OCI-LY1 (cell line): ENCODE measurements around the gene CACNA2D3.

Experiments used
- H2AFZ ChIP-seq: fragments of 200-600 bp; sonication (generic), shearing (Covaris generic); 2 replicates; pipeline ENCODE4 v1.6.0; 2014; ENCODE audit warnings: antibody characterized with exemption, mild to moderate bottlenecking, low read length
- H3F3A ChIP-seq: fragments of 200-600 bp; sonication (generic), shearing (Covaris generic); 2 replicates; pipeline ENCODE4 v1.6.0; 2014; ENCODE audit warnings: mild to moderate bottlenecking, antibody characterized with exemption, low read length, moderate library complexity; ENCODE audit not compliant: insufficient read depth
- H3K27ac ChIP-seq: fragments of 200-600 bp; sonication (generic); 2 replicates; pipeline ENCODE4 v1.5.1; 2014; ENCODE audit warnings: low read length, mixed run types, mild to moderate bottlenecking, low read depth; ENCODE audit not compliant: poor library complexity, severe bottlenecking
- H3K27me3 ChIP-seq: fragments of 200-600 bp; sonication (generic); 2 replicates; pipeline ENCODE4 v1.6.0; 2014; ENCODE audit warnings: antibody characterized with exemption, mild to moderate bottlenecking, low read length, moderate library complexity; ENCODE audit not compliant: insufficient read depth
- H3K36me3 ChIP-seq: fragments of 200-600 bp; sonication (generic); 2 replicates; pipeline ENCODE4 v1.6.1; 2014; ENCODE audit warnings: mild to moderate bottlenecking, antibody characterized with exemption, low read length, moderate library complexity, mixed read lengths; ENCODE audit not compliant: insufficient read depth
- H3K4me1 ChIP-seq: fragments of 200-600 bp; sonication (generic); 2 replicates; pipeline ENCODE4 v1.5.1; 2014; ENCODE audit warnings: mild to moderate bottlenecking, low read length, moderate library complexity; ENCODE audit not compliant: insufficient read depth, severe bottlenecking
- H3K4me2 ChIP-seq: fragments of 200-600 bp; sonication (generic), shearing (Covaris generic); 2 replicates; pipeline ENCODE4 v1.6.1; 2014; ENCODE audit warnings: low read length
- H3K4me3 ChIP-seq: fragments of 200-600 bp; sonication (generic); 2 replicates; pipeline ENCODE4 v1.5.1; 2014; ENCODE audit warnings: low read length, low read depth, mild to moderate bottlenecking, mixed read lengths; ENCODE audit not compliant: poor library complexity, severe bottlenecking
- H3K79me2 ChIP-seq: fragments of 200-600 bp; shearing (Covaris generic); 2 replicates; pipeline ENCODE4 v1.6.1; 2016; ENCODE audit warnings: mixed run types, low read length, mixed read lengths; ENCODE audit not compliant: insufficient read depth
- H3K9ac ChIP-seq: fragments of 200-600 bp; sonication (generic), shearing (Covaris generic); 2 replicates; pipeline ENCODE4 v1.6.1; 2014; ENCODE audit warnings: mild to moderate bottlenecking, low read length, mixed read lengths
- H3K9me2 ChIP-seq: fragments of 200-600 bp; sonication (generic), shearing (Covaris generic); 2 replicates; pipeline ENCODE4 v1.6.1; 2014; ENCODE audit warnings: low read depth, mild to moderate bottlenecking, low read length, mixed read lengths
- H3K9me3 ChIP-seq: fragments of 200-600 bp; shearing (Covaris generic); 2 replicates; pipeline ENCODE4 v1.6.1; 2014; ENCODE audit warnings: low read length, mixed read lengths
- H4K20me1 ChIP-seq: fragments of 200-600 bp; sonication (generic), shearing (Covaris generic); 2 replicates; pipeline ENCODE4 v1.6.0; 2016; ENCODE audit warnings: mild to moderate bottlenecking, low read length; ENCODE audit not compliant: insufficient read depth
- CTCF ChIP-seq: fragments of 200-600 bp; sonication (generic), shearing (Covaris generic); IDR thresholded peaks from 2 replicates; pipeline ENCODE4 v1.5.1; 2017; ENCODE audit warnings: mild to moderate bottlenecking, antibody characterized with exemption, low read length, moderate library complexity, mixed read lengths
- EZH2 ChIP-seq: fragments of 200-600 bp; sonication (generic), shearing (Covaris generic); IDR thresholded peaks from 2 replicates; pipeline ENCODE4 v1.8.0; 2017; ENCODE audit warnings: borderline replicate concordance, mixed run types, mild to moderate bottlenecking, antibody characterized with exemption, low read length, moderate library complexity, mixed read lengths

The CACNA2D3 gene

GRCh38 chr3:54127499-54128056 lies 5.2 kb downstream of the CACNA2D3 start:
- Histone ChIP-seq H3K9me2 (no peaks in the 10 kb centered on the region), H3K4me2 (no peak overlapping the region), H4K20me1 (no peaks in the 10 kb centered on the region), H3K4me3 (no peak overlapping the region), H3K9me3 (no peaks in the 10 kb centered on the region), H3K79me2 (no peaks in the 10 kb centered on the region), H3K4me1 (no peaks in the 10 kb centered on the region), H3K36me3 (no peaks in the 10 kb centered on the region), H3F3A (no peaks in the 10 kb centered on the region), H3K27me3 (no peaks in the 10 kb centered on the region), H2AFZ (no peak overlapping the region), H3K9ac (no peak overlapping the region), H3K27ac (no peak overlapping the region)
- TF ChIP-seq CTCF (no peak), EZH2 (no peak)

GRCh38 chr3:54131026-54131605 lies 8.8 kb downstream of the CACNA2D3 start:
- Histone ChIP-seq H3K4me3 (no peak overlapping the region), H3K4me2 (no peak overlapping the region), H3K36me3 (no peaks in the 10 kb centered on the region), H3K79me2 (no peaks in the 10 kb centered on the region), H3F3A (no peaks in the 10 kb centered on the region), H3K9me2 (no peaks in the 10 kb centered on the region), H2AFZ (no peak overlapping the region), H4K20me1 (no peaks in the 10 kb centered on the region), H3K27me3 (no peaks in the 10 kb centered on the region), H3K9ac (no peak overlapping the region), H3K27ac (no peak overlapping the region), H3K9me3 (no peaks in the 10 kb centered on the region), H3K4me1 (no peaks in the 10 kb centered on the region)
- TF ChIP-seq CTCF (no peak), EZH2 (no peak)

DNA sequence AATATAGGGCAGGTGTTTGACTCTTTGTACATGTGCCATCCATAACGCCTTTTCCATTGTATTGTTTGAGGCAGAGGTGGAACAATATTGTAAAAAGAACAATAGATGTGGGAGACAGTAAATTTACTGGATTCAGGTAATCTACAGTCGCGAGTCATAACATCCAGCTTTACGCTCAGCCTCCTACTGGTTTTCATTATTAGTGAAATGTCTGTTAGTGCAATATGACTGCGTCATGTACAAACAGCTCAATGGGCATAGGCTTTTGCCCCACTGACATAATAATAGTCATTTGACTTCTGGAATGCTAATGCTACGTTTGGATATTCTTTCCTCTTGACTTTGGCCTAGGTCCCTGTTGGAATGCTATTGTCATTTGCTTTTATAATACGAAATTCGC lies 9.5 kb downstream of the CACNA2D3 start:
- TF ChIP-seq CTCF = no peak
- no peak for TF ChIP-seq EZH2
- no peak overlapping the region for H3K27ac ChIP-seq
- H2AFZ ChIP-seq = no peak overlapping the region
- H3K9me3 ChIP-seq = no peaks in the 10 kb centered on the region
- no peaks in the 10 kb centered on the region for H3F3A ChIP-seq
- H3K4me1 ChIP-seq = no peaks in the 10 kb centered on the region
- no peaks in the 10 kb centered on the region for H3K9me2 ChIP-seq
- H3K36me3 ChIP-seq = no peaks in the 10 kb centered on the region
- H3K4me3 ChIP-seq = no peak overlapping the region
- H4K20me1 ChIP-seq = no peaks in the 10 kb centered on the region
- H3K79me2 ChIP-seq = no peaks in the 10 kb centered on the region
- H3K9ac ChIP-seq = no peak overlapping the region
- H3K4me2 ChIP-seq = no peak overlapping the region
- H3K27me3 ChIP-seq = no peaks in the 10 kb centered on the region
